Cerebellar nuclear complex (tissue), 1 donor: ENCODE results near the gene FAM25C.
"Not testable (repeated sequence)": the region's sequence is repeated elsewhere in the genome, so short reads cannot be mapped to it uniquely, and the experiment has no call there.

Experiments used
- DNase-seq, 2 experiments: peaks; one replicate each; lab custom pipeline; 2025; lab: John Stamatoyannopoulos, UW

Gene FAM25C

DNA sequence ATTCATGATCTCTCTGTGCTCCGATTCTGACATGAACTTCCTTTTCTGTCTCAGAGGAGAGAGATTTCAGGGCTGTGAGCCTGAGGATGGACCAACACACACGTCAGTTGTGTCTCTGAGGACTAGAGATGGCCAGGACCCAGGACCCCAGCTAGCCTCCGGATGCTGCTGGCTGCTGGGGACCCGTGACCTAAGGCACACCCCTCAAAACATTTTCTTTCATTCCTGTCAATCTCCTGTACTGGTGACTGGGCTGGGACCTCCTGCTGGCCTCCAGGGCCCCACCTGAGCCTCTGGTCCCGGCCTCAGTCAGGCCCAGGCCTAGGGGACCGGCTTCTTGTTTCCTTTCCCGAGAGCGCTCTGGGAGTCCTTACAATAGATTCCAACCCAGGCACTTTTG is 42.4 kb downstream of the FAM25C start:
- DNase-seq, result not testable (repeated sequence)

- DNase-seq, result not testable (repeated sequence)
Observed at GRCh38 chr10:47947424-47947823, 52.2 kb downstream of the FAM25C start.
